ENCODE data around the gene PNMA6F.

Gene PNMA6F

GRCh38 chrX:153321381-153322124, at the start of gene PNMA6F:
Gene PNMA6F, minus strand, starts transcription at chrX:153321767. Its CDS starts 1,093 bp downstream, at chrX:153320674.
- DNase-seq, result no peak

- no peak for DNase-seq
These were observed 49.7 kb upstream of the PNMA6F start for GRCh38 chrX:153371256-153371655.

- DNase-seq, result no peak
These were observed 48.9 kb upstream of the PNMA6F start for GRCh38 chrX:153370293-153371055.

- no peak for DNase-seq
These were observed 45.4 kb upstream of the PNMA6F start for GRCh38 chrX:153366878-153367538.

- no peak for DNase-seq
These were observed 44.6 kb upstream of the PNMA6F start for GRCh38 chrX:153366119-153366518.

- DNase-seq, result no peak
These were observed 44.1 kb upstream of the PNMA6F start for GRCh38 chrX:153365670-153366069.

- no peak for DNase-seq
These were observed 40.3 kb upstream of the PNMA6F start for GRCh38 chrX:153361781-153362397.

GRCh38 chrX:153357877-153358276, 36.3 kb upstream of the PNMA6F start:
- no peak for DNase-seq

- DNase-seq, result no peak
These were observed 31.8 kb upstream of the PNMA6F start for GRCh38 chrX:153353416-153353815.

- DNase-seq, result no peak
These were observed 31.3 kb upstream of the PNMA6F start for GRCh38 chrX:153352858-153353257.

- DNase-seq, result no peak
These were observed 30.4 kb upstream of the PNMA6F start for GRCh38 chrX:153351981-153352380.

- DNase-seq, result no peak
These were observed 28.4 kb upstream of the PNMA6F start for GRCh38 chrX:153349952-153350351.

GRCh38 chrX:153348421-153348820, 26.9 kb upstream of the PNMA6F start:
- no peak for DNase-seq

- no peak for DNase-seq
These were observed 26.0 kb upstream of the PNMA6F start for GRCh38 chrX:153347530-153347929.

- no peak for DNase-seq
These were observed 22.1 kb upstream of the PNMA6F start for GRCh38 chrX:153343674-153344073.

GRCh38 chrX:153342762-153343558, 21.4 kb upstream of the PNMA6F start:
- no peak for DNase-seq

GRCh38 chrX:153340111-153340510, 18.5 kb upstream of the PNMA6F start:
- DNase-seq, result no peak

- no peak for DNase-seq
These were observed 18.1 kb upstream of the PNMA6F start for GRCh38 chrX:153339662-153340061.

GRCh38 chrX:153338836-153339235, 17.3 kb upstream of the PNMA6F start:
- no peak for DNase-seq

- no peak for DNase-seq
These were observed 15.4 kb upstream of the PNMA6F start for GRCh38 chrX:153336988-153337387.

- DNase-seq, result no peak
These were observed 14.7 kb upstream of the PNMA6F start for GRCh38 chrX:153336121-153336894.

All from midbrain (tissue), 1 donor.